GF-D8 (cell line): ENCODE results near the gene CHPF2.

Experiments used
- DNase-seq: peaks from one replicate; lab custom pipeline; 2025; lab: John Stamatoyannopoulos, UW

Gene CHPF2

DNA sequence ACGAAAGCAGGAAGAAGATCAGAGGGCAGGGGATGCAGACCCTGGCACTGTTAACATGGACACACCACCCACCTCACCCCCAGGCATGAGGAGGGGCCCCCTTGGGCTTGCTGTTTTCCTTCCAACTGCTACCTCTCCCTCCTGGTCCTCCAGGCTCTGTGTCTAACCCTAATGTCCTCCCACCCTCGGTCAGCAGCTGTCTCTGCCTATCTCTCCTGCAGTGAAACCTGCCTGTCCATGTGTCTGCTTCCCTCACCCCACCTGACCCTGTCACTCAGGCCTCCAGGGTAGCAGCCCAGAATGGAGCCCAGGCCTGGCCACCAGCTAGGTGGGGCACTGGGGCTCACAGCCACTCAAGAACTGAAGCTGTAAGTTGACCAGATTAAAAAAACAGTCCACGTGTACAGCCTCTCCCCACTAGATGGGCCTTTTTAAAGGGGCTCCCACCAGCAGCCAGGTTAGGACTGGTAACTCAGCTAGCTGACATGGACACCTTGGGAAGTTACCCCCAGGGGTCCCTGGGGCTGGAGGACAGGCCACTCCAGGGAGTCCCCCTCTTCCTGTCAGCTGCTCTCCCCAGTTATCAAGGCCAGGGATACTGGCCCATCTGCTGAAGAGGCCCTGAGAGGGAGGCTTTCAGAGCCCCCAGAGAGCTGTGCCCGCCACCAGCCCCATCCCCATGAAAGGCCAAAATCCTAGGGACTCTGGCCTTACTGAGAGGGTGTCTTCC lies 14.7 kb downstream of the CHPF2 start:
- no peak for DNase-seq

DNA sequence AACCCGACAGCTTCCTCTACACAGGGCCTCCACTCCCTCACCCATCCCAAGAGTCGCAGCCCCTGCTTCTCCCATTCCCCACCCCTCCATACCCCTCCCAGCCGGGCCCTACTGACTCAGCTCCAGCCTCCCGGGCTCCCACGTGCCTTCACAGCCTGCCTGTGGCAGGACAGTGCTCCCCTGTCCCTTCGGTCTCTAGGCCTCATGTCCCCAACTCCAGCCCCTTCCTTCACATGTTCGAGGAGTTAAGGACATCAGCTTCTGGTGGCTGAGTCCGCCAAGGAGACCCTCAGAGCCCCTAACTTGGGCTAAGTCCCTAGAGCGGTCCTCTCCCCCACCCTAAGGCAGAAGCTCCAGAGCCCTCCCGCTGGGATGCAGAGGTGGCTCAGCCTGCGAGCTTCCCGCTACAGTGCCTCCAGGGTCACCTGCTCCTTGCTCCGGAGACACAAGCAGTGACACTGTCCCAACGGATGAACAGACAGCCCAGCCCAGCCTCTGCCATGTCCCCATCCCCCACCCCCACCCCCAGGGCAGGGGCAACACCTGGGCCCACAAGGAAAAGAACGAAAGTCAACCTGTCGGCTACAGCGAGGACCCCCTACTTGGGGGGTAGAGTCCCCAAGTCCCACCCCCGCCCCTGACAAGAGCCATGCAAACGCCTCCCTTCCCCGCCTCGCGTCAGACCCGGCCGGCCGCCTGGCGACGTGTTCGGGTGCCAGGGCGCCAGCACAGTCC lies 15.5 kb downstream of the CHPF2 start:
- DNase-seq = no peak

DNA sequence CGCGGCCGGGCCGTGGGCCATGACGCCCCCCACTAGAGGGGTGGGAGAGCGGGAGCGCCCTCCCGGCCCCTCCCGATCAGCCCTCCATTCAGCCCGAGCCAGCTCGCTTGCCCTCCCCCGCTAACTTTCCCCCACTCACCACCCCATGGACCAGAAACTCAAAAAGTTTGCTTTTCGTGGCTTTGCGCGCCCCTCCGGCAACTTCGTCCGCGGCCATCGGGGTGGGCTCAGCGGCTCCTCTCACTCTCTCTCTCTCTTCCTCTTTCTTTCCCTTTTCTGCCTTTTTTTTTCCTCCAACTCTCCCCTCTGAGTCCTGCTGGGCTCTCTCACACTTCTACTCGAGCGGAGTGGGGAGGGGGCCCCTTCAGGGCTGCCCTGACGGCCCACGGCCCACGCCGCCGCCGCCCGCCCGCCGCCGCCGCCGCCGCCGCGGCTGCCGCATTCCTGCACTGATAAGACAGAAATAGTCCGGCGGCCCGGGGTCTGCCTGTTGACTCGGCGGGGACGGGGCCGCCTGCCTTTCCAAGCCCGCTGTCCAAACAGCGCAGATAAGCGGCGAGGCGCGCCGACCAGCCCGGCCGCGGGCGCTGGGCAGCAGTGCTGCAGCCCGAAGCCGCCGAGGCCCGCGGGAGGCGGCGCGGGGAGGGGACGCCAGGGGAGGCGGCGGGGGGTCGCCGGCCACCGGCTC lies 16.2 kb downstream of the CHPF2 start, which contains the start of gene SMARCD3:
Gene SMARCD3 (minus strand): TSS at position 349 of the 688 bp plus-strand sequence. CDS start 132 bp downstream, at position 217.
- no peak for DNase-seq

DNA sequence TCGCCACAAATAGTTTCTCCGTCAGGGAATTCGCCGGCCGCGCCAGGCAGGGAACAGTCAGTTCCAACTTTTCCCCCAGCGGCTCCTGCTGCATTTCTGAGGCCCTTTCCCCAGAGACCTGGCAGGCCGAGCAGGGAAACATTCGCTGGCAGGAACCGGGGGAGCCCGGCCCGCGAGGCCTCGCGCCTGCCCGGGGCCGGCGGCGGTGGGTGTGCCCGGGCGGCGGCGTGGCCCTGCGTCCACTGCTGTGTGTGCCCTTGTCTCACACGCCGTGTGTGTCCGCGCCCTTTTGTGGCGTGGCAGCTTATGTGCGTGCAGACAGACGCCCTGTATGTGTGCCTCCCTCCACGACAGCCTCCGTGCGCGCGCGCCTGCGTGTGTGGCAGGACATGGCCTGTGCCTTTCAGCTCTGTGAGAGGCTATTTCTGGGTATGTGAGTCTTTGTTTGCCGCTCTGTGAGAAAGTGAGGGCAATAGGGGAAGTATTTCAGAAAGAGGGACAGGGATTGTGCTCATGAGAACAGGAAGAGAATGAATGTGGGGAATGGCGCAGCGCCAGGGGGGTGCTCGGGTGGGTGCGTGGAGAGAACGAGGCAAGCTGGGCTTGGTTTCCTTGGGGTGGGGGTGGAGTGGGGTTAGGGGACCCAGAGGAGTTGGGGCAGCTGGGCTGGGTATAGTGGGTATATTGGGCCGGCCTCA lies 16.9 kb downstream of the CHPF2 start:
- peak; percentile 52 for DNase-seq

DNA sequence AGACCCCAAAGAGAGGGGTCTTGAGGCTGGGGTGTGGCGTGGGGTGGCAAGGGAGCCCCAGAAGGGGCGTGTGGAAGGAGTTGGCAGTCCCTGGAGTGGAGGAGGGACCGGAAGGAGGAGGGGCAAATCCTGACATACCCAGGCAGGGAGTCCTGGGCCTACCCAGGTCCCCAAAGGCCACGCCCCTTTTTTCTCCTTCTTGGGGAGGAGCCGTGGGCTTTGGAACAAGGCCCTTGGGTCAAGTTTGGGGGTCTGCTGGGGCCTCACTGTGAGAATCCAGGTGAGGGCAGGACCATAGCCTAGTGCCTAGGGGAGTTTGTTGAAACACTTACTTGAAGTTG lies 17.4 kb downstream of the CHPF2 start:
- DNase-seq = no peak

DNA sequence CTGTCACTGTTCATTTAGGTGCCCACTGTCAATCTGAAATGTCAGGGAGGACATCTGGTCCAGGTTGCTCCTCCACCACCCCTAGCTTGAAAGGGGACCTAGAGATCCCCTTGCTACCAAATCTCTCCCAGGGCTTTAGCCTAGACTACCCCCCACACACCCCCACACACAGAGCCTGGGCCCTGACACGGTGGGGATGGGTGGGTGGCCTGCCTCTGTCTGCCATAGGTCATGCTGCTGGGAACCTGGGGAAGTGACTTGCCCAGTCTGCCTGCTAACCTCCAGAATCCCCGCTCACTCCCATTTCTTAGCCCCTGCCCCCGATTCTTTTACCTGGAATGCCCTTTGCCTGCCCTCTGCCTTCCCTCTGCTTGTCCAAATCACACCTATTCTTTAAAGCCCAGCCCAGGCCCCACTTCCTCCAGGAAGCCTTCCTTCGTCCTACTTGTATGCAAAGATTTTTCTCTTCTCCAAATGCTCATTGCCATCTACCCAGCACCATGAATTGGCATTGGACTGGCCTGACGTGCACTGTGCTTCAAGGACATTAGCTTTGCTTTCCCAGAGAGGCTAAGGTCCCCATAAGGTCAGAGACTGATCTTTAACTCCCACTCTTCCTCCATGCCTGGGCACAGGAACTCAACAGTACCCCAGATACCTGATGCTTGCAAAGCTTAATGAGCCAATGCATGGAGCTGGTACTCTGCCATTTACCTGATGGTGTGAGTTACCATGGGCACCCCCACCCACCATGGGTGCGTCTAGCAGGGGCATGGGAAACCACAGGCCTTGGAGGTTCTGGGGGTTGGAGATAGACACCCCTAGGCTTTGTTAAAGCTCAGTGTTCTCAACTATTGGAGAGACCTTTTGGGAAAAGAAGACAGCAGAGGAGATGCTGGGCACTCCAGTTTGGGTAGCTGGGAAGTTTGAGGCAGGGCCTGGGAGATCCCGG lies 18.2 kb downstream of the CHPF2 start:
- no peak for DNase-seq

DNA sequence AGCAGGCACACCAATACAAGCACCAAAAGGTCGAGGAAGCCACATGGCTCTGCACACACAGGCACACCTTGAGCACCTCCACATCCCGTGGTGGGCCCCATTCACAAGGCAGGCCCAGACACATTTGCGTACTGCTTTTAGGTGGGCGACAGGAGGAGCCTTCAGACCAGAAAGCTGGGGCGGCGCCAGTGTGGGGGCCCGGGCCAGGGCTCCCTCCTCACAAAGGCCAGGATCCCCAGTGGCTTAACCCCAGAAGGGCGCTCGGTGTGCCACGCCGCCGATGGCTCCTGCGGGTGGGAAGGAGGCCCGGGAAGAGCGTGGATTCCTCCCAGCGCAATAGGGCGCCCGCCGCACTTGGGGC lies 19.0 kb downstream of the CHPF2 start:
- no peak for DNase-seq

DNA sequence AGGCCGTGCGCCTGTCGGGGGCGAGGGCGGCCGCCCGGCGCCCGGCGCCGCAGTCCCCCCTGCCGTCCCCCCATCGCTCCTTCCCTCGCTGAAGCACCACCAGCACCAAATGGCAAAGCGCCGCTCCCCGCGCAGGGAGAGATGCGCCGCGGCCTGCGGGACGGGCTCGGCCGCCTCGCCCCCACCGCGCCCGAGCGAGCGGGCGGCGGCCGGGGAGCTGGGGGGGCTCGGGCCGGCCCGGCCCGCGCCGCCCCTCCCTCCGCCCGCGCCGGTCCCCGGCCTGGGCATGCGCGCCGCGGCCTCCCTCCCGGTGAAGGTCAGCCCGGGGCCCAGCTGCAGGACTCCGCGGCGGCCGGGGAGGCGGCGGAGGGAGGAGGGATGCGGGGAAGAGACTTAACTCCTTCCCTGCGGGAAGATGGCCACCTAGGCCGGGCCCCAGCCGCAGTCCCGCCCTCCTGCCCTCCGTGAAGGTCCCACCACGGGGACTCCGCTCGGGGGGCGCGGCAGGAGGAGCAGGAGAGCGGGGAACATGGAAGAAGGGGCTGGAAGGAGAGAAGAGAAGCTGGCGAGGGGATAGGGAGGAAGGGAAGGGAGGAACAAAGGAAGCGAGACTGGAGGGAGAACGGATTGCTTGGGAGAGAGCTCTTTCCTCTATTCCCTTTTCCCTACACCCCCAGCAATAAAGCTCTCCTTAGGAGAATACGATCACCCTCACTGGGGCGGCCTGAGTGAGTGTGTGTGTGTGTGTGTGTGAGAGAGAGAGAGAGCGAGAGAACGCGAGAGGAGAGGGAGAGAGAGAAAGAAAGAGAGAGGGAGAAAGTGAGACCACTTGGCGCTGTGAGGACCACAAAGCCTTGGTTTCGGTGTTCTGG lies 19.6 kb downstream of the CHPF2 start:
- no peak for DNase-seq

DNA sequence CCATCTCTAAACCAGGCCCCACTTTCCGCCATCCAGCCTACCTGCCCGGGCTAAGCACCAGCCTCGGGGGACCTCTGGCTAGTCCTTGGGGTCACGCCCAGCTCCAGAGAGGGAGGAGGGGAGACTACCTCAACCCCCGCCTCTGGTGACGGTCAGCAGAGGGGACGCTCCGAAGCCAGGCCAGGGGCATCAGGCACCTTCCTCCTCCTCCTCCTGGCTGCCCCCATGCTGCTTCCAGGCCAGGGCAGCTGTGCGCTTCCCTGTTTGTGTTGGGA lies 20.2 kb downstream of the CHPF2 start:
- DNase-seq = no peak

DNA sequence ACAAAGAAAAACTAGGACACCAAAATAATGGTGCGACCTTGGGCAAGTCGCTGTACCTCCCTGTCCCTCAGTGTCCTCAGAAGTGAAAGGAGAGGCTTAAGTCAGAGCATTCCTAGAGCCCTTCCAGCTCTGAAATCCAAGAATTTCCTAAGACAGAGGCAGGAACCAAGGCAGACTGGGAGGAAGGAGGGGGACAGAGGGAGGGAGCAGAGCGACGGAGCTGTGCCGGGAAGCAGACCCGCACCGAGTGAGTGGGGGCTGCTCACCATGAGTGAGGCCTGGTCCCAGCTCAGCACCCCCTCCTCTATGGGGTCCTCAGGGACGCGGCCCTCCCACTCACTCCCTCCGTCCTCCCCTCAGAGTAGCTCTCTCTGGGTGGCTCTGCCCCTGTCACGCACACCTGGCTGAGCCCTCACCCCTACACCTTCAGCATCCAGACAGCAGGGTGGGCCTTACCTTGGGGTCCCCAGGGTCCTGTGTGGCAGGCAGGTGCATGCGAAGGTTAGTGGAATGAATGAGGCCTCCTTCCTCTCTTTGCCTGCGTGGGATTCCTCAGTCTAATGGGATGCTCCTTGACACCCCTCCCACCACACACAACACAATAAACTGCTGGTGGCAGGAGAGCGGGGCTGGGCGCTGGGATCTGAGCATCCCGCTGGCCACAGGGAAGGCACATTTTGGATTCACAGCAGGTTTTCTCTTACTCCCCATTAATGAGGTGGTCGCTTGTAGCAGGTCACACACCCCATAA lies 20.9 kb downstream of the CHPF2 start:
- no peak for DNase-seq

DNA sequence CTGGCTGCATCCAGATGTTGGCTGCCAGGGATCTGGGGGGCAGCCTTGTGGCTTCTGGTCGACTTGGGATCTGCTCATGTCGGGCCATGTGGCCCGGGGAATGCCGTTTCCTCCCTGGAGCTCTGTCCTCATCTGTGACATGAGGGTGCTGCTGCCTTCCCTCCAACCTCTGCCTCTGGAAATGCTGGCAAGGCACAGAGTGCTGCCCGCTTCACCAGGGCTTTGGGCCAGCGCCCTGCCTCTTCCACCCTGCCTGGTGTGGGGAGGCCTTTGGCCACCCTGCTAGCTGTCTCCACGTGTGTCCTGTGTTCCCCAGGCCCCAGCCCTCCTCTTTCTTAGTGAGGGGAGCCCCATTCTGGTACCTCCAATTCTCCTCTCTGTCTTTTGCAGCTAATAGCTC lies 22.0 kb downstream of the CHPF2 start:
- DNase-seq = no peak

DNA sequence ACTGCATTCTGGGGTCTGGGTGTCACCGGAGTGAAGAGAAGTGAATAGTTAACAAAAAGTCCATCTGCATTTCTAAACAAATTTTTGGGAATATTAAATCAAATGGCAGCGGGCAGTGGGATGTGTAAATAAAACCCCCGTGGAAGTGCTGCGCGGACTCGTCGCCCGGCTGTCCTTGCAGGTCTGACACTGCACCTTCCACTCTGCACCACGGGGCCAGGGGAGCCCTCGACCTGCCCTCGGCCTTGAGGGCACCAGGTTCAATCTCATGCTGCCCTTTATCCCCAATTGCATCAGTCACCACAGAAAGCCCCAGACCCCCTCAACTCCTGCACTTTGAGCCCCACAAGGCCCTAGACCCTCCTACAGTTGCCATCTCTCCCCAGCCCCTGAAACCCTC lies 22.6 kb downstream of the CHPF2 start:
- no peak for DNase-seq

DNA sequence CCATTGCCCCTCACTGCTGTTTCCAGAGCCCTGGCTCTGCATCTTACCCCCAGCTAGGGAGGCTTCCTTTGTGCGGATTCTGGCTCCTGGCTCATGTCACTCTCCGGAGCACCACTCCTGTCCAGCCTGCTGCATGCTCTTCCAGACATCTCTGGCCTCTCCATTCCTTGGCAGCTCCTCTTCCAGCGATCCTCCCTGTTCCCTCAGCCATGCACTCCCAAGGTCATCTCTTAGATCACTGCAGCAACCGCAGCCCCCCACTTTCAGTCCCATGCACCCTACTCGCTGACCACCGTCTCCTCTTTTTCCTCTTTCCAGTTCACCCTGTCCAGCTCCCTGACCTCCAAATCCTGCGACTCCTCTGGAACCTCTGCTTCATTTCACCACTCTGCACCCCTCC lies 23.1 kb downstream of the CHPF2 start:
- no peak for DNase-seq

DNA sequence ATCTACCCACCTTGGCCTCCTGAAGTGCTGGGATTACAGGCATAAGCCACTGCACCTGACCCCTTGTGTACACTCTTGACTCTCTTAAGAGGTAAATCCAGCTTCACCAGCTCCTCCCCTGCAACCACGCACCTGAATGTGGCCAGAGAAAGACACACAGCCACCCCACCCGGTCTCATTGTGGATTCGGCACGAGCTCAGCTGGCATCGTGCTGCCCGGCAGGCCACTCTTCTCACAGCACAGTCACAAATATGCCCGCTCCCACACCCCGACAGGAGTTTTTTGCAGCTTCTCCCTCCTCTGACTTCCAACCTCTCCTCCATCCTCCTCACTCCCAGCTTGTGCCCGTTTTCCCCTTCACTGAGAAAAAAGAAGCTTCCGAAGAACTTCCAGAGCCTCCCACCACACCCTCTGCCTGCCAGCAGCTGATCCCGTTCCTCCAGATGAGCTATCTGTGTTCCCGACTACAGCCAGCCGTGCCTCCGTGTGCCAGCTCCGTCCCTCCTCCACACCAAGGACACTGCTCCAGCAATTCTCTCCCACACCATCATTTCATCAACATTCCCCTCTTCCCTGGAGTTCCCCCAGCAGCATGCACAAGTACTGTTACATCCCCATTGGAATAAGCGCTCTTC lies 24.2 kb downstream of the CHPF2 start:
- DNase-seq = no peak

DNA sequence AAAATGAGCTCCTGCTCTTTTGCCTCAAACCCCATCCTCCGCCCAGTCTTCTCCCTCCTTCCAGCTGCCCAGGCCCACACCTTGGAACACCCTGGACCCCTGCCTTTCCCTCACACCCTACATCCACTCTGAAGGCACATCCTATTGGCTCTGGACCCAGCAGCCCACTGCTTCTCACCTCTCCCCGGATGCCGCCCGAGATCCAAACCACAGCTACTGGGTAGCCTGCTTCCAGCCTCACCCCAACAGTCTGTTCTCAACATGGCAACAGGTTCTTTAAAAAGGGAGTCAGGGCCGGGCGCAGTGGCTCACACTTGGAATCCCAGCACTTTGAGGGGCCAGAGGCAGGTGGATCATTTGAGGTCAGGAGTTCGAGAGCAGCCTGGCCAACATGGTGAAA lies 25.7 kb downstream of the CHPF2 start:
- no peak for DNase-seq

DNA sequence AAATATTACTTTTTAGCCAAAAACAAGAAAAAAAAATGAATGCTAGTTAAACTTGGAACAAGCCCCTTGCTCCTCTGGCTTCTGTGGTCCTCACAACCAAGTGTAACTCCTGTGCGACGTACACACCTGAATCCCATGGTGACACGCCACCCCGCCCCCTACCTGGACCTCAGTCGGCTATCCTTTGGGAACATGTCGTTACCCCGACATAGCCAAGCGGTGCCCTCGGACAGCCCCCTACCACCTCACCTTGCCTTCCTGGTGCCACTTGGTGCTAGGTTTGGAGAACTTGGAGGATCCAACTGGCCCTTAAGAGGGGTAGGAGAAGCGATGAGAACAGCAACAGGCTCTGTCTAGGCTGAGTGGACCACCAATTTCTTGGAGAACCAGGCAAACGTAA lies 28.2 kb downstream of the CHPF2 start:
- DNase-seq = no peak

DNA sequence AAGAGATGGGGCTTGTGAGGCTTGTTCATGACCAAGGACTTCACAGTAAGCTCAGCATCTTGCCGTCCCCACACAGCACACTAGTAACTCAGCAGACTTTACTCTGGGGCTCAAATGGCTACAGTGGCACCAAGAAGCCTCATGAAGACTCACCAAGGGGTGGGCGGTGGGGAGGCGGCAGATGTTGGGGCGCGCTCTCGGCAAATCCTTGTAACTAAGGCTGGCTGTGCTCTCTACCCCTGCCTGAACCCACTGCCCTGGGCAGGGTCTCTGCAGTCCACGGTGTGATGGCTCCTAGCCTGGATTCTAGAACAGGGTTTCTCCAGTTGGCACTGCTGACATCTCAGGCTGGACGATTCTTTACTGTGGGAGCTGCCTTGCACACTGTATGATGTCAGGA lies 28.6 kb downstream of the CHPF2 start:
- DNase-seq = no peak

DNA sequence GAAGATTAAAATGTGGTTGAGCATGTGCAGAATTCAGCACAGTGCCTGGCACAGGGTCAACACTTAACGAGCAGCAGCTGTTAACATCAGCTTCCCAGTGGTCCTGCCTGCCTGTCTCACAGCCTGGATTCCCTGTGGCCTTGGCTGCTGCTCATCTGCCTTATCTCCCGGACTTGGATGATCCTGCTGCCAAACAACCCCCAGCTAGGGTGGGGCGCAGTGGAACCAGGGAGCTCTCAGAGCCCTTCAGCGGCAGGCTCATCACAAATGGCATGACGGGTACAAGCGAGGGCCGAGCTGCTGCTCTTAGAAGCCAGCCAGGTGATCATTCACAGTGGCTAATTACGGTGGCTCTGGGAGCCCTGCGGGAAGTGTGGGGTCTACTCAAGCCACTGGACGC lies 29.2 kb downstream of the CHPF2 start:
- DNase-seq = no peak

DNA sequence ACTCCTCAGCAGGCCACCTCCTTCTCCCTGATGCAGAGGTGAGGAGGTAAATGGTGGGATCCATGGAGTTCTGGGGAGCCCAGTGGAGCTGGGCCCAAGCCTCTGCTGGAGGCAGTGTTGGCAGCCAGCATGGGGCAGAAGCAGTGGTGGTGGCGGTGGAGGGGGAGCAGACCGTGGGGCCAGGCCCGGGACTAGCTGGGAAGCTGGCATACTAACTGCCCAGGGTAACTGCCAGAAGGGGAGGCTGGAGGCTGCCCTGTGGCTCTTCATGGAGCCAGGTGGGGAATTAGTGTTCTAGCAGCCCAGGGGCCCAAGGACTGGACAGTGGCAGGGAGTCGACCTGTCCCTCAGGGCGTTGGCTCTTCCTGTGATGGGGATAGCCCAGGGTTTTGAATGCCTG lies 32.3 kb downstream of the CHPF2 start:
- DNase-seq = no peak
